ENCODE data around the gene CACNG6.
"Not testable (repeated sequence)": the region's sequence is repeated elsewhere in the genome, so short reads cannot be mapped to it uniquely, and the experiment has no call there.

Gene CACNG6, protein sequence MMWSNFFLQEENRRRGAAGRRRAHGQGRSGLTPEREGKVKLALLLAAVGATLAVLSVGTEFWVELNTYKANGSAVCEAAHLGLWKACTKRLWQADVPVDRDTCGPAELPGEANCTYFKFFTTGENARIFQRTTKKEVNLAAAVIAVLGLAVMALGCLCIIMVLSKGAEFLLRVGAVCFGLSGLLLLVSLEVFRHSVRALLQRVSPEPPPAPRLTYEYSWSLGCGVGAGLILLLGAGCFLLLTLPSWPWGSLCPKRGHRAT

DNA sequence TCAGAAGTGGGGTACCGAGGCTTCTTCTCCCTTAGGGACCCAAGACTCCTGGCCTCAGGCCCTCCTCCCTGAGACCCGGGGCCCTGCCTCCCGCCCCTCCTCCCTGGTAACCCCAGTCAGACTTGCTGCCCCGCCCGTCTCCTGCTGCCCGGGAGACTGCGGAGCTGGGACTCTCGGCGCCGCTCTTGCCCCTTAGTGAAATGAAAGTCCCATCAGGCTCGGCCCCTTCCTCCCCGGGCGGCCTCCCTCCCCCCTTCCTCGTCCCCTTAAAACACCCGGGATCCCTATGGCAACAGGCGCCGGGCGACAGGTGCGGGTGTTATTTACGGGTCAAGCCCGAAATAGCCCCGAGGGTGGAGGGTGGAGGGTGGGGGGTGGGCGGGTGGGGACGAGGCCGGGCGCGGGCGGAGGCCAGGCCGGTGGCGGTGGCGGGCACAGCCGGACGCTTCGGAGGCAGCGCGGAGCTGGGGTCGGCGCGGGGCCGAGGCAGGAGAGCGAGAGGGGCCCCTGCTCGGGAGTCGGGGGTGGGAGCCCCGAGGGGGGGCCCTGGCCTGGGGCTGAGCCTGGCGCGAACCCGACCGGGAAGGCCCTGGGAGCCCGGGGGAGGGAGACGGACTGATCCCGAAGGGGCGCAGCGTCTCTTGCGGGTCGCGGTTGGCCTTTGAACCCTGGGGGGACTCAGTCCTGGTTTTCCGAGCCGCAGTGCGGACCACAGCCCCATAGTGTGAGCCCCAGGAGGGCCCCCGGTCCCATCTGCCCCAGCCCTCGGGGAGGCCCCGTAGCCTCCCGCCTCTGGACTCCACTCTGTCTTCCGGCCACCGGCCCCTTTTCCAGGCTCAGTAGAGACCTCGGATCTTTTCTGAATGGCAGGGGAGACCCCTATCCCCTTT lies at the start of gene CACNG6:
CACNG6 (plus strand) TSS at position 414 of the 890 bp plus-strand sequence. CDS start 1,241 bp downstream, outside the sequence.
- DNase-seq, result peak; percentile 58

DNA sequence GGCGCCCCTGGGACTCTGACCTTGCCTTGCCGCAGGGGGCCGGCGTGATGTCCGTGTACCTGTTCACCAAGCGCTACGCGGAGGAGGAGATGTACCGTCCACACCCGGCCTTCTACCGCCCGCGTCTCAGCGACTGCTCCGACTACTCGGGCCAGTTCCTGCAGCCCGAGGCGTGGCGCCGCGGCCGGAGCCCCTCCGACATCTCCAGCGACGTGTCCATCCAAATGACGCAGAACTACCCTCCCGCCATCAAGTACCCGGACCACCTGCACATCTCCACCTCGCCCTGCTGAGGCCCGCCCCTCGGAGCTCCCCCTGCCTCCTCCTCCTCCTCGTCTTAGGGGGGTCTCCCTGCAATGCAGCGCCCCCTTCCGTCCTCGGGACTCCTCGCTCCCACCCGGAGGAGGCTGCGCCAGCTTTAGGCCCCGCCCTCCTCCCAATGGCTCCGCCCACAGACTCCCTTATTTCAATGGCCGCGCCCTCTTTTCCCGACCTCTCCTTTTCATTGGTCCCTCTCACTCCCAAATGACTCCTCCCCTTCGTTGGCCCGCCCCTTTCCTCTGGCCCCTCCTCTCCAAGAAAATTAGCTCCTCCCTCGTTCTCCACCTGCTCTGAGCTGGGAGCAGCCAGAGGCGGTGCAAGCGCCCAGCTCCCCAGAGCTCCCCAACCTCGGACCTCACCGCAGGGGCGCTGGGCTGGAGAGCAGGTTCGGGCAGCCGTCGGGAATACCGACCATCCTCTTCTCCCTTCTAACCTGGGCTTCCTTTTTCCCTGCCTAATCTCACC lies 49.2 kb upstream of the CACNG6 start:
- no peak for DNase-seq

DNA sequence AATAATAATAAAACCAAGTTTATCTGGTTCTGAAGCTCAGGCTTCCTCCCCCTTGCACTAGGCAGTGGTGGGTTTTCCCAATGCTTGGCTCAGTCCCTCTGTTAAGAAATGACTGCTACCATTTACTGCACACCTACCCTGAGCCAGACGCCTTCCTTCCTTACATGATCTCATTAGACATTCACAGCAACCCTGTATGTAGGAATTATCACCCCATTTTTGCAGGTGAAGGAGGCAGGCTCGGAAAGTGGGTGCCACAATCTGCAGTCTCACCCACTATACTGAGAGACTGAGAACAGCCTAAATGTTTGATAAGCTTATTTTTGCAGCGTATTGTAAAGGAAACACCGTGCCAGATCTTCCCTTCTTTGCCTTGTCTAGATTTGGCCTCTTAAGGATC lies 47.0 kb upstream of the CACNG6 start:
- DNase-seq, result no peak

DNA sequence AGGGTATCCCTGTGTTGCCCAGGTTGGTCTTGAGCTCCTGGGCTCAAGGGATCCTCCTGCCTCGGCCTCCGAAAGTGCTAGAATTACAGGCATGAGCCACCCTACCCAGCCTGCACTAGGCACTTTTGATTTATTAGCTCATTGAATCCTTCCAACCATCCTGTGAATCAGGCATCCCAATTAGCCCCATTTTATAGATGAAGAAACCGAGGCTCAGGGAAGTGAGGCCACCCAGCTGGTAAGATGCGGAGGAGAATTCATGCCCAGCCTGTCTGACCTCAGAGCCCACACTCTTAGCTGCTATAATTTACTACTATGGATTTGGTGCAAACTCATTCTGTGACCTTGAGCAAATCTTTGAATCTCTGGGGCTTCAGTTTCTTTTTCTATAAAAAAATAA lies 46.5 kb upstream of the CACNG6 start:
- DNase-seq, result no peak

DNA sequence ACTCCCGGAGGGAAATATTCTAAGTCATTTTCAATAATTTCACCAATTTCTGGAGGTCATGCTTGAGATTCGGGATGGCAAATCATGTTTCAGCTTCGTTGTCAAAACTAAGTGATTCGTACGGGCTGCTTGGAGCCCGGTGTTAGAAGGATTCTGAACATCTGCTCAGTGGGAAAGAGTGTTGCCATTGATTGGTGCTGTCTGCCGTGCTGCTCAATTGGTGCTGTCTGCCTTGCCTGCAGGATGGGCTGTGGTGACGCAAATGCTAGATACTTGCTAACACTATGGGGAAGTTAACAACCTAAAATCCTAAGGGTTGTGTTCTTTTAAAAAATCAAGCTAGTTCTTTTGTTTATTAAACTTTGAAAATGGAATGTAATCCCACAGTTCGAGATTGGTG lies 46.0 kb upstream of the CACNG6 start:
- no peak for DNase-seq

DNA sequence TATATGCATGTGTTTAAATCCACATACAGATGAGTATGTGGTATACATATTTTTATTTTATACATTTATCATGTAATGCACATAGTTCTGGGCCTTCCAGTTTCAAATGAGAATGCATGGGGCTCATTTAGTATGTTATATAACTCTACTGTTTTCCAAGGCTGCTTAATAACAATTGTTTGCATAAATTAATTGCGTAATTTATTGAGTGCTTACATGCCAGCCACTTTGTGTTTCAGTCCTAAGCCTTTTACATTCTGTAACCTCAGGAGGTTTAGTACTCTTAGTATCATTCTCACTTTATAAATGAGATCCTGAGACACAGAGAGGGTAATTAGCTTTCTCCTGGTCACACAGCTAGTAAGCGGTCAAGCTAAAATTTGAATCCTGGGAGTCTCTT lies 45.4 kb upstream of the CACNG6 start:
- DNase-seq, result no peak

DNA sequence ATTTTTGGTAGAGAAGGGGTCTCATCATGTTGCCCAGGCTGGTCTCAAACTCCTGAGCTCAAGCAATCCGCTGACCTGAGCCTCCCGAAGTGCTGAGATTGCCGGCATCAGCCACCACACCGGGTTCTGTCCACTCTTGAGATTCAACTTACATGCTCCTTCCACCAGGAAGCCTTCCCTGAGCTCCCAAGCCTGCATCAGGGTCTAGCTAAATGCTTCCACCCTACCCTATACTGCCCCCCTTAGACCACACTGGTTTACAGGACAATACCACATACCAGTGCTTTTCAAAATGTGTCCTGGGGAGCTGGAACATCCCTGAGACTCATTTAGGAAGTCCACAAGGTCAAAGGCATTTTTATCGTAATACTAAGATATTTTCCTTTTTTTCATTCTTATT lies 43.8 kb upstream of the CACNG6 start:
- no peak for DNase-seq

DNA sequence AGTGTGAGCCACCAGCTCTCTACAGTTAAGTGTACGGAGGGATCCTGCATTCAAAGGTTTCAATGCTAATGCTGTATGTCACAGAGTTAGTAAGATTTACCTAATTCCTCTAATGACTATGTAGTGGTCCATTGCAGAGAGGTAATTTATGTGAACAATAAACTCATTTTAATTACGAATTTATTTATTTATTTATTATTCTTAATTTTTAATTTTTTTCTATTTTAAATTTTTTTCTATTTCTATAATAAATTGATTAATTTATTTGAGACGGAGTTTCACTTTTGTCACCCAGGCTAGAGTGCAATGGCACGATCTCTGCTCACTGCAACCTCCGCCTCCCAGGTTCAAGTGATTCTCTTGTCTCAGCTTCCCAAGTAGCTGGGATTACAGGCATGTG lies 42.8 kb upstream of the CACNG6 start:
- not testable (repeated sequence) for DNase-seq

DNA sequence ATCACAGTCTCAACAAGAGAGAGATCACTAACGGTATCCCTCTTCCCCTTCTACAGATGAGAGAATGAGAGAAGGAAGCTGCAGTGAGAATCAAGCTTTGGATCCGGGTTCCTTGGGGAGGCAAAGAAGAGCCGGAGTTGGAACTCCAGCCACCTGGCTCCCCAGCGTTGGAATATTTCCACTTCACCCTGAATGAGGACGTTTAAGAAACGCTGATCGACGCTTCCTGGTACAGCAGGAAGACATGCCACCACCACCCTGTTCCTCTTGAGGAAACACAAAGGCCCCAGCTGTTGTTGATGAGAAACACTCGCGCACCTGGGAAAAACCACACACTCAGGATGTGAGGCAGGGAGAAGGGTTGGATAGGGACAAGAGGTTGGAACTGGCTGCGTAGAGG lies 40.0 kb upstream of the CACNG6 start:
- no peak for DNase-seq

DNA sequence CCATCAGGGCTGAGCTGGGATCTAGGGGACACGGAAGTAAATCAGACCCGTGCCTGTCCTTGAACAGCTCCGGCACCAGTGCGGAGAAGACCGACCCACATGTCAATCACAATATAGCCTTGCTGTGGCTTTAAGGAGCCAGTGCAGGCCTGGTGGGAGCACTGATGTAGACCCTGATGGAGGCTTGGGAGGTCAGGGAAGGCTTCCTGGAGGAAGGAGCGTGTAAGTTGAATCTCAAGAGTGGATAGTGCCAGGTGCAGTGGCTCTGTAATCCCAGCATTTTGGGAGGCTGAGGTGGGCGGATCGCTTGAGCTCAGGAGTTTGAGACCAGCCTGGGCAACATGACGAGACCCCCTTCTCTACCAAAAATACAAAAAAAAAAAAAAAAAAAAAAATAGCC lies 39.5 kb upstream of the CACNG6 start:
- DNase-seq, result no peak

DNA sequence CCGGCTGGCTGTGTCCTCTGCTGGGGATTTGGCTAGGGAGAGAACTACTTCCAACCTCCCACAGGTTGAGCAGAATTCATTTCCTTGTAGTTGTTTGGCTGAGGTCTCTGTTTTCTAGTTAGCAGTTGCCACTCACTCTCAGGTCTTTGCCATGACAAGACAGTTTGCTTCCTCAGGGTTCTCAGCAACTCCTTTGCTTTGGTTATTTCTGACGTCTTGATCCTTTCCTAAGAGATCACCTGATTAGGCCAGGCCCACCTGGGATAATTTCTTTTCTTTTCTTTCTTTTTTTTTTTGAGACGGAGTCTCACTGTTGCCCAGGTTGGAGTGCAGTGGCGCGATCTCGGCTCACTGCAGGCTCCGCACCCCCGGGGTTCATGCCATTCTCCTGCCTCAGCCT lies 38.1 kb upstream of the CACNG6 start:
- no peak for DNase-seq

DNA sequence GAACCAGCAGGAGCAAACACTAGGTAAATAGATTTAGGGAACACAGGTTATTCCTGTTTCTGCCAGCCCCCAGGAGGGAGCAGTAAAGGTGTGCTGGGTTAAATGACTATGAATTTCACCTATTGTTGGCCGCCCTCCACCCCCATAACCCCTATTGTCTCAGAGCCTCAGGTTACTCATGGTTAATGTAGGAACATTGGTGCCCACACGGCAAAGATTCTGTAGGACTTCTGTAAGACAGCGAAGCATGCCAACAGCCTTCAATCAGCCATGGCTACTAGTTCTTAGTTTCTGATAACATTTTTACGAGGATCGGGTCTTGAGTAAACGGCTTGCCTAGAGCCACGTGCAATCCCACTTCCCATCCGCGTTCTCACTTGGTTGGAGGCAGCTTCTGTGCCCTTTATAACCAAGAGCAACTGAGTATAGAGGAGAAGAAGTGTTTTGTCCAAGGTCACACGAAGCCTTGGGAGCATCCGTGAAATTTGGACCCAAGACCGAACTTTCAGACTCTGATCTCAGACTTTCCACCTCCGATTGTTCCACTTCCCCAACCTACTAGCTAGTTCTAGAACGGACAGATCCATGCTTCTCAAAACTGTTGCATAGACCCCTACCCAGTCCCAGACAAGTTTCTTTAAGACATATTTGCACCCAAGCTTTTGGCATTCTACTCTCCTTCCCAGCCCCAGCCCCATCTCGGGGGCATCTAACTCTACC lies 33.8 kb upstream of the CACNG6 start:
- no peak for DNase-seq

DNA sequence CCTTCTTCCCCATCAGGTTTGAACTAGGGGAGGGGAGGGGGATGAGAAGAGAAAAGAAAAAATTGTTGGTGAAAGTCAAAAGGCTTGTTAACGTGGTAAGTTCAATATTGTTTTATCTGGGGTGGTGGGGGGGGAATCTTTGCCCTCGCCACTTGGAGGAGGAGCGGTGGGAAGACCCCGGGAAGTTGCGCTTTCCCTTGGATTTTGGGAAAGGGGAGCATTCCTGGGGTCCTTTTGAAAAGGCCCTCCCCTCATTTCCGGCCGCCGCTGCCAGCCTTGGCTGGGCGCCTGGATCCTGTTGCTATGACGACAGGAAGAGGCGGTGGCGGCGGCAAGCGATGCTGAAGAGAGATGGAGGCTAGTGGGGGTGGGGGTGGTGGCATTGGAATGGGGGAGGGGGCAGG lies 33.3 kb upstream of the CACNG6 start:
- no peak for DNase-seq

DNA sequence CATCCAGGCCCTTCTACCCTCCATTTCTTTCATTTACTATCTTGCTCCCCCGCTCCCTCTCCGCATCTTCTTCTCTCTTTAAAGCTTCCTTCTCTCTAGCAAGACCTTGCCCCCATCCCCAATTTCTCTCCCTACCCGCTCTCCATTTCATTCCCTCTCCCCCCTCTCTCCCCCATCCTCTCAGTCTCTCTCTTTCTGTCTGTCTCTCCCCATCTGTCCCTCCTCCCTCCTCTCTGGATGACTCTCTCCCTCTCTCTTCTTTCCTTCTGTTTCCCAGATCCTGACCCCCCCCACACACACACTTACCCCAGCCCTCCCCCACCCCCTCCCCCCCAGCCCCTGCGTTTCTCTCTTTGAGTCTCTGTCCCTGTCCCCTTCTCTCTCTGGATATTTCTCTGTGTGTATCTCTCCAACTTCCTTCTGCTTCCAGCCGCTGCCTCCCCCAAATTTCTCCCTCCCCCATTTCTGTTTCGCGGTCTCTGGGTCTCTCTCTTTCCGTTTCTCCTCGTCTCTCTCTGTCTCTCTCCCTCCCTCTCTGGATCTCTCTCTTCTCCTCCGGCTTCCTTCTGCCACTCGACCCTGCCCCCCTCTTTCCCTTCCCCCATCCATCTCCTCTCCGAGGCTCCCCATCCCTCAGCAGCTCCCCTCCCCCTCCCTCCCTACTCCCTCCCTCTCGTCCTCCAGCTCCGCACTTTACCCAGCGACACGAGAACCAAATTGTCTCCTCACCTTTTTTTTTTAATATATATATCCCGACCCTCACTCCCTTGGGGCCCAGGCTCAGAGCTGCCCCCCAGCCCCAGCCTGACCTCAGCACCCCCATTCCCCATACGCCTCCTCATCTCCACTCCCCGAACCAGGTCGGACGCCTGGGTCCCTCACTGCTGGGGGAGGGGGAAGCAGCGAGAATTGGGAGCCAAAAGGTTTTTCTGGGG lies 32.3 kb upstream of the CACNG6 start:
- DNase-seq, result no peak

DNA sequence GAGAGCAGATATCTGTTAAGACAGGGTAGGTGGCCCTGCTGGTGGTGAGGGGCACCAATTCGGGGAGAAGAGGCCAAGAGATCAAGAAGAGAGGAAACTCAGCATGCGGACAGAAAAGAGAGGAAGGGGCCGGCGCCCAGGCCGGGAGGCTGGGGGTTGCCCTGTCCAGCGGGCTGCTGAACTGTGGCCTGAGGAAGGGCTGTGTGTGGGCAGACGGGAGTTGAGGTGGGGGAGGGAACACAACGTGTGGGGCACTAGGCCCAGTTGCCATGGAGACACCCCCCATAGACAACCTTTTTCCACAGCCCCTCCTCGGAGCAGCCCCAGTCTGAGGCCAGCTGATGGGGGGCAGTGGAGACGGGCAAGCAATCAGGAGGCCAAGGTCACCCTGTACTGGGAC lies 31.2 kb upstream of the CACNG6 start:
- no peak for DNase-seq

DNA sequence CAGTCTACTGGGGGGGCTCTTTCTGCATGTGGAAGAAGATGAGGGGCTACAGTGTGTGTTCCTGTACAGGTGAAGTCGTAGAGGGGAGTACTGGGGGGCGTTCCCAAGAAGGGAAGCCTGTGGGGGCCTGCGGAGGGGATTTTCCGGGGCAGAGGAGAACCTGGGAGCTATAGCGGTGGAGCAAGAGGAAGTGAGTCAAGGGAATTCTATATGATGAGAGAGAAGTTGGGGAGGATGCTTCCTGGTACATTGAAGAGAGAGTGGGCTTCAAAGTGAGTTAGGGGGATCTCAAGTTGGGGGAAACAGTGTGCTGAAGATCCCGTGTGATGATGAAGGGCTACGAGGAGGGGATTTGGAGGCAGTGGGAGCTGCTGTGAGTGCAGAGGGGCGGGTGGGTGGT lies 30.6 kb upstream of the CACNG6 start:
- no peak for DNase-seq

DNA sequence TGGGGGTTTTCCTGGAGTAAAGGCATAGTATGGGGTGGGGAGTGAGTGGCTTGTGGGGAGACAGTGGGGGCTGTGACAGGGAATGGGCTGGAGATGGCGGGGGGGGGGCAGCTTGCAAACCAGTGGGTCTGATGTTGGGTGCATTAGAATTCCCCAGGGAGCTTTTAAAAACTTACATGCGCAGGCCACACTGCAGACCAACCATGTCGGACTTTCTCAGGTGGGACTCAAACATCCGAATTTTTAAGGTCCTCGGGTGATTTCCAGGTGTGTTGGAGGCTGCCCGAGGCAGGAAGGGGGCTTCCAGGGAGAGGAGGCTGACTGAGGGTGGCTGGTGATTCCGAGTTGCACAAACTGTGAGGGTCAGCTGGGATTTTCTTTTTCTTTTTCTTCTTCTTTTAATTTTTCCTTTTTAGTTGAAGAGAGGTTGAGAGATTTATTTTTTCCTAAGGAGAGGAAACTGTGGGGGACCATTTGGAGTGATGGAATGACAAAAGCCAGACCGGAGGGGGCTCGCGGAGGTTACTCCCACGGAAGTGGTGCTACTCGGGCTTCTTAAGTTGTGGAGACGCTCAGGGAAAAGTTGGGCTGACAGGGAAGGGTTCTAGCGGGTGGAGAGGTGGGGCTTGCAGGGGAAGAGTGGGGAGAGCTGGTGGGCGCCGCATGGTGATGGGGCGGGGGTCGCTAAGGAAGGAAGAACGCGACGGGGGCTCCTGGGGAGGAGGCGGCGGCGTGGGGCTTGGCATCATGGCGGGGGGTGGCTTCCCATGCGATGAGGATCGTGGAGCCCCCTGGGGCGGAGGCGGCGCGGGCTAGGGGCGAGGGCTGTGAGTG lies 29.7 kb upstream of the CACNG6 start:
- DNase-seq, result no peak

DNA sequence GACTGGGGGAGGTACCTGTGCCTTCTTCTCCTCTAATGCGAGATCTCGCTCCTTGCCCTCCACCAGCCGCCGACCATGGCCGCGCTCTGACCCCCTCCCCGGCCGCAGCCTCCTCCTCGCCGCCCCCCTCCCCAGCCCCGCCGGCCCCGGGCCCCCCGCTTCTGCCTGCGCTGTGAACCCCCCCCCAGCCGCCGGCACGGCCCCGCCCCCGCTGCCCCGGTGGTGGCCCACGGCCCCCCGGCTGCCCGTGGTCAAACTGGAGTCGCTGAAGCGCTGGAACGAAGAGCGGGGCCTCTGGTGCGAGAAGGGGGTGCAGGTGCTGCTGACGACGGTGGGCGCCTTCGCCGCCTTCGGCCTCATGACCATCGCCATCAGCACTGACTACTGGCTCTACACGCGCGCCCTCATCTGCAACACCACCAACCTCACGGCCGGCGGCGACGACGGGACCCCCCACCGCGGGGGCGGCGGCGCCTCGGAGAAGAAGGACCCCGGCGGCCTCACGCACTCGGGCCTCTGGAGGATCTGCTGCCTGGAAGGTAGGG lies 28.5 kb upstream of the CACNG6 start, which contains the start of gene CACNG8:
CACNG8 (plus strand) TSS at position 51 of the 545 bp plus-strand sequence.
- no peak for DNase-seq

DNA sequence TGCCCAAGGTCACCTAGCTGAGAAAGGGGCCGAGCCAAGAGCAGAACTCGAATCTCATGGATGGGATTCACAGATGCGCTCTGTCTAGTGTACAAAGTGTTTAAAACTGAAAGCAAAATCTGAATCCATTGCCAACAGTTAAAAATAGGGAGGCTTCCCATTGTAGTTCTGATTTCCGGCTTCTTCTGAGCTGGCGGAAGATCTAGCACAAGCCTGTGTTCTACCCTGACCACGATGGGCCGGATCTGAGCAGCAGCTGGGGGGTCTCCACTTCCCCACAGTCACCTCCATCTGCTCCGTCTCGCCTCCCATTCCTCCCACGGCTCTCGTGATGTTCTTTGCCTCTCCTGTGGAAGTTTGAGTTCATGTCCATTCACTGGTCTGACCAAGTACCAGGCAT lies 26.3 kb upstream of the CACNG6 start:
- DNase-seq, result no peak

DNA sequence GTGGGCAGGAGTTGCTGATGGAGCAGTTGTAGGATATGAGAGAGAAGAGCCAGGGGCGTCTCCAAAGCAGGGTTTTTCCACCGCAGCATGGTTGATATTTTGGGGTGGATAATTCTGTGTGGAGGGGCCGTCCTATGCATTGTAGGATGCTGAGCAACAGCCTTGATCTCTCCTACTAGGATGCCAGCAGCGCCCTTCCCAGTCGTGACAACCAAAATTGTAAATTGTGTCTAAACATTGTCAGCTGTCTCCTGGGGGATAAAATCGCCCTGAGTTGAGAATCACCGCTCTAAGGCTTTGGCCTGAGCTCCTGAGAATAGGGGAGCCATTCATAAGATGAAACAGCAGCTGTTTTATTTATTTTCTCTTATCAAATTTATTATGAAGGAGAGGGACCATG lies 24.5 kb upstream of the CACNG6 start:
- no peak for DNase-seq
